ENCODE data around the gene NTN4. TPM values are rescaled to one million over a fixed set of nuclear protein-coding genes. Genes with fewer than 3 reads are reported as not detected.
A peak's percentile ranks its signal among the peaks of the same experiment; 100 is the strongest.
"Not testable (repeated sequence)": the region's sequence is repeated elsewhere in the genome, so short reads cannot be mapped to it uniquely, and the experiment has no call there.

The NTN4 gene
- total RNA-seq, result 12.8 TPM
- 20.9 TPM for polyA plus RNA-seq

DNA sequence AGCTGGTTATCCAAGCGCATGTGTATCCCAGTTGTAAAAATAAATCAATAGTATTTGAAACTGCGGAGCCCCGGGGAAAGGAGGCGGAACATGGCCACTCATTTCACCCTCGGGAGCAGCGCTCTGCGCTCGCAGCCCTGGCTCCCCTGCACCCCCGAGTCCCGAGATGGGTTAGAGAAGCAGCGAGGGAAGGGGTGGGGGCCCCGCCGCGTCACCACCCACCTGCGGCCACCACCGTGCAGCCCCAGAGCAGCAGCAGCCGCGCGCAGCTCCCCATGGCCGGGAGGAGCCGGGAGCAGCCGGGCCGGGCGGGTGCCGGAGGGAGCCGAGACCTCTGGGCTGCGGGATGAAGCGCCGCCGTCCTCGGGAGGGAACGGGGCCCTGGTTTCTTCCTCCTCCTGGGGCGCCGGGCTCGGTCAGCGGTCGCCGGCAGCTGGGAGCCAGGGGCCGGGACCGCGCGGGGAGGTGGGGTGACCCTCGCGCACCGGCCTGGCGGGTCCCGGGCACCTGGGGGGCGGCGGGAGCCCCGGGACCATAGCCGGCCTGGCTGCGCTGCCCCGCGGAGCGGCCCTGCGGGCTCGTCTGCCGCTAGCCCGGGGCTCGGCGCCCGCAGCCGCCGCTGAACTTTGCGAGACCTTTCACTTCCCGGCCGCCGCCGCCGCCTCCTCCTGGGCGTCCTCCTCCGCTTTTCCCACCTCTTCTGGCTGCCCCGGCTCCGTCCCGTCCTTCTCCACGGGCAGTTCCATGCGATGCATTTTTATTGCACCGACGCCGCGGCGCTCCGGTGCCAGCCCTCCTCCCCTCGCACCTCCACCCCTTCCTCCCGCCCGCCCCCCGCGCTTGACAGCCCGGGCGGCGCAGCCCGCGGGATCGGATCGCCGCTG lies at the start of gene NTN4:
Gene NTN4, minus strand, starts transcription at position 732 of the 884 bp plus-strand sequence. Its CDS starts 455 bp downstream, at position 277.
- H3K4me1 ChIP-seq (ENCODE audit: insufficient read depth), result no peaks in the 10 kb centered on the region
- under 1% methylated on average over 95 of the region's 96 CpGs for WGBS
- H3K36me3 ChIP-seq (ENCODE audit: insufficient read depth), result no peaks in the 10 kb centered on the region
- peak within 1 kb of the TSS; percentile 42 for H3K27ac ChIP-seq (ENCODE audit: low read depth)
- H3K4me3 ChIP-seq (ENCODE audit: low read depth, low read length), result peak within 1 kb of the TSS; percentile 95
- DNase-seq (ENCODE audit: extremely low spot score), result no peak

DNA sequence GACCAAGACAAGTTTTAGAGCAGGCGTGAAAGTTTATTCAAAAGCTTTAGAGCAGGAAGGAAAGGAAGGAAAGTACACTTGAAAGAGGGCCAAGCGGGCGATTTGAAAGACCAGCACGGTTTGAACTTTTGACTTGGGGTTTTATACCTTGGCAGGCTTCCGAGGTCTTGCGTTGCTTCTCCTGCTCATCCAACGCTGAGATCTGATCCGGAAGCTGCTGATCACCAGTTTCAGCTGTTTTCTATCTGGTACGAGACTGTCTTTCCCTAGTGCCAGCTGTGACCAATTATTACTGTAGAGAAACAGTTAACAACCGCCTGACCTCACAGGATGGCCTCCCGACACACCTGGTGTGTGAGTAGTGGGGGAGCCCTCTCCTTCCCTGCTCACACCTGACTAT lies 47.6 kb upstream of the NTN4 start:
- Histone ChIP-seq H3K4me3 (ENCODE audit: low read depth, low read length) (no peak overlapping the region), H3K4me1 (ENCODE audit: insufficient read depth) (no peaks in the 10 kb centered on the region), H3K27ac (ENCODE audit: low read depth) (no peak overlapping the region), H3K36me3 (ENCODE audit: insufficient read depth) (no peaks in the 10 kb centered on the region)
- WGBS, result 8% methylated on average over 11 of the region's 11 CpGs
- no peak for DNase-seq (ENCODE audit: extremely low spot score)

DNA sequence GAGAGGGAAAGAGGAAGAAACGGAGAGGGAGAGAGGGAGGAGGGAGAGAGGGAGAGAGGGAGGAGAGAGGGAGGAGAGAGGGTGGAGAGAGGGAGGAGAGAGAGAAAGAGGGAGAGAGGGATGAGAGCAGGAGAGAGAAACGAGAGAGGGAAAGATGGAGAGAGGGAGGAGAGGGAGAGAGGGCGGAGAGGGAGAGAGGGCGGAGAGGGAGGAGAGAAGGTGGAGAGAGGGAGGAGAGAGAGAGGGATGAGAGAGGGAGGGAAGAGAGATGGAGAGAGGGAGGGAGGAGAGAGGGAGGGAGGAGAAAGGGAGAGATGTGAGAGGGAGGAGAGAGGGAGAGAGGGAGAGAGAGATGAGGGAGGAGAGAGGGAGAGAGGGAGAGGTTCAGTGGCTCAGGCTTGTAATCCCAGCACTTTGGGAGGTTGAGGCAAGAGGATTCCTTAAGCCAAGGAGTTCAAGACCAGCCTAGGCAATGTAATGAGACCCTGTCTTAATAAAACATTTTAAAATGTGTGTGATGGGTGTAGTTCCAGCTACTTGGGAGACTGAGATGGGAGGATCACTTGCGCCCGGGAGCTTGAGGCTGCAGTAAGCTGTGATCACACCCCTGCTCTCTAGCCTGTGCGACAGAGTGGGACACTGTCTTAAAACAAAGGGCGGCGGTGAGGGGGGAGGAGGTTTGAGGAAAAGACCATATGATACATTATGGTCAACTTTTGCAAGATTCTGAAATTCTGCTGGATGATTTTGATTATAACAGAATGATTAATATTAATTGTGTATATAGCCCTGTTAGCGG lies 46.9 kb upstream of the NTN4 start:
- no peak overlapping the region for H3K4me3 ChIP-seq (ENCODE audit: low read depth, low read length)
- 39% methylated on average over 10 of the region's 10 CpGs for WGBS
- no peaks in the 10 kb centered on the region for H3K4me1 ChIP-seq (ENCODE audit: insufficient read depth)
- H3K36me3 ChIP-seq (ENCODE audit: insufficient read depth), result no peaks in the 10 kb centered on the region
- DNase-seq (ENCODE audit: extremely low spot score), result no peak
- no peak overlapping the region for H3K27ac ChIP-seq (ENCODE audit: low read depth)

DNA sequence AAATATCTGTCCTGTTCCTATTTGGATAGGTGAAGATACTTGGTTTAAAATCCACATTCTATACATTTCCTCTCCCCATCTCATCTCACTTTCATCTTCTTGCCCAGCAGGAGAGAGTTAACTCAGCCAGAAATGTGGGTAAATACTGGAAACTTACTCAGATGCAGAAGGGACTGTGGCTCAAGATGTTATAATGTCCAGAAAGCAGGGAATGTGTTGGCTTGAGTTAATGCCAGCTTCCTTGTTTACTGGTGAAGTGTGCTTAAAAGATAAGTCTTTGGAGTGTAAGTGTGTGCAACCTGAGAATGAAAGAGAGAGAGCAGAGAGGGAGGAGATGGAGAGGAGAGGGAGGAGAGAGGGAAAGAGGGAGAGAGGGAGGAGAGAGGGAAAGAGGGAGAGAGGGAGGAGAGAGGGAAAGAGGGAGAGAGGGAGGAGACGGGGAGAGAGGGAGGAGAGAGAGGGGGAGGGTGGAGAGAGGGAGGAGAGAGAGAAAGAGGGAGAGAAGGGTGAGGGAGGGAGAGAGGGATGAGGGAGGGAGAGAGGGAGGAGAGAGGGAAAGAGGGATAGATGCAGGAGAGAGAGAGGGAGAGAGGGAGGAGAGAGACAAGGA lies 46.2 kb upstream of the NTN4 start:
- Histone ChIP-seq H3K4me3 (ENCODE audit: low read depth, low read length) (no peak overlapping the region), H3K4me1 (ENCODE audit: insufficient read depth) (no peaks in the 10 kb centered on the region), H3K27ac (ENCODE audit: low read depth) (no peak overlapping the region), H3K36me3 (ENCODE audit: insufficient read depth) (no peaks in the 10 kb centered on the region)
- WGBS, result 8% methylated on average over 1 of the region's 1 CpG
- DNase-seq (ENCODE audit: extremely low spot score), result no peak

DNA sequence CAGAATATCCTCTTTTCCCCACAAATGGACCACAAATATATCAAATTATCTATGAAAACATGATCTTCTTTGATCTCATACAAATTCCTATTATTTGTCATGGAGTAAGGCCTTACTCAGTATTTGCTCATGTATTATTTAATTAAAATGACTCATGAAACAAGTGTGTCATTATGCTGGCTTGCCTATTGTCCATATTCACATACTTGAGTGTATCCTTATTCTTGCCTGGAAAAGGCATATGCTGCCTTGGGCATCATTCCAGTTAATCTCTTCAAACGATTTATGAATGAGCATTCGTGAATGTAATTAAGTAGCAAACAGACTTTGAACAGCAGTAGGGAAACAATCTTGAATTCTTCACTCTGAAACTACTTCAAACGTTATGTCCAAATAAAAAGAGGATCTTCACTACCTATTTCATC lies 45.6 kb upstream of the NTN4 start:
- 7% methylated on average over 3 of the region's 3 CpGs for WGBS
- Histone ChIP-seq H3K4me1 (ENCODE audit: insufficient read depth) (no peaks in the 10 kb centered on the region), H3K4me3 (ENCODE audit: low read depth, low read length) (no peak overlapping the region), H3K36me3 (ENCODE audit: insufficient read depth) (no peaks in the 10 kb centered on the region), H3K27ac (ENCODE audit: low read depth) (no peak overlapping the region)
- DNase-seq (ENCODE audit: extremely low spot score), result no peak

DNA sequence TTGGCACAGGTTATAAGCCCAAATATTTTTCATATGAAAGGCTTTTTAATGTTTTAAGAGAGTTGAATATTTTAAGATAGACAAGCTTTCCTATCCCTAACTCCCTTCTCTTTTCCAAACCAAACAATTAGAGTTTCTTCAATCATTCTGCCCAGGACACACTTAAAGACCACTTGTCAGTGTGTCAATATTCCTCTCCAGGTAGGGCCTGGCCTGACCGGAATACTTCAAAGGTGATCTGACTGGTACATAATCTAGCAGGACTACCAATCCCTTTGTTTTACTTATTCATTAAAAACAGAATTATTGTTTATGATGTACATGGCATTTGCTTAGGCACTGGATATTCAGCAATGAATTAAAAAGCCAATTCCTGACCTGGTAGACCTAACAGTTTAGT lies 44.0 kb upstream of the NTN4 start:
- Histone ChIP-seq H3K36me3 (ENCODE audit: insufficient read depth) (no peaks in the 10 kb centered on the region), H3K4me1 (ENCODE audit: insufficient read depth) (no peaks in the 10 kb centered on the region), H3K4me3 (ENCODE audit: low read depth, low read length) (no peak overlapping the region), H3K27ac (ENCODE audit: low read depth) (no peak overlapping the region)
- DNase-seq (ENCODE audit: extremely low spot score), result no peak
- 90% methylated on average over 1 of the region's 1 CpG for WGBS

DNA sequence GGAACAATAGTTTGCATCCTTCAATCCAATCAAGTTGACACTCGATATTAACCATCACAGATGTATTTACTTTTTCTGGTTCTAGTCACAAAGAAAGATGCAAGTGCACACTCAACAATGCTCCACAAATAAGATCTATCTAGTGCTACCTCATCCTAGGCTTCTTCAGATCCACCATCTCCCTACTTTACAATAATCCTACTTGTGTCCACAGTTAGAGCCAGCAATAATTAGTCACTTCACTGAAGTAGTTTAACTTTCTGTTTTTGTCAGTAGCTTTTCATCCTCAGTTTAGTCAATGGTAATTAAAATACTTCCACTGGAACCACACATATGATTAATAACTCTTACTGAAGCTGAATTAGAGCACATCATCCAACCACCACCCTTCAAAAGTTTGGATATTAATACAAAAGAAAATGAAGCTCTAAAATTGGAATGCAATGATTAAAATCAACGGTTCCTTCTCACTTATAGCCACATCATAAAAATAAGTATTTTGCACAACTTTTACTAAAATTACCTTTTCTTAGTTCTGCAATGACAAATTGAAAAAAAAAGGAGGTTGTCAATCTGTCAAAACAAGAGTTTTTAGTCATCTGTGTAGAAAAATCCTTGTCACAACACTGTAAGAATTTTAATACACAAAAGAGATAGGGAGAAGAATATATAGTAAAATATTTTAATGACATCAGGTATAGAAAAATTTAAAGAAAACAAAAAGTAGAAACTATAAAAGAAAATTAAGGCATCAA lies 39.9 kb upstream of the NTN4 start:
- H3K4me3 ChIP-seq (ENCODE audit: low read depth, low read length), result no peak overlapping the region
- no peak overlapping the region for H3K27ac ChIP-seq (ENCODE audit: low read depth)
- H3K4me1 ChIP-seq (ENCODE audit: insufficient read depth), result no peaks in the 10 kb centered on the region
- DNase-seq (ENCODE audit: extremely low spot score), result no peak
- 83% methylated on average over 2 of the region's 2 CpGs for WGBS
- H3K36me3 ChIP-seq (ENCODE audit: insufficient read depth), result no peaks in the 10 kb centered on the region

DNA sequence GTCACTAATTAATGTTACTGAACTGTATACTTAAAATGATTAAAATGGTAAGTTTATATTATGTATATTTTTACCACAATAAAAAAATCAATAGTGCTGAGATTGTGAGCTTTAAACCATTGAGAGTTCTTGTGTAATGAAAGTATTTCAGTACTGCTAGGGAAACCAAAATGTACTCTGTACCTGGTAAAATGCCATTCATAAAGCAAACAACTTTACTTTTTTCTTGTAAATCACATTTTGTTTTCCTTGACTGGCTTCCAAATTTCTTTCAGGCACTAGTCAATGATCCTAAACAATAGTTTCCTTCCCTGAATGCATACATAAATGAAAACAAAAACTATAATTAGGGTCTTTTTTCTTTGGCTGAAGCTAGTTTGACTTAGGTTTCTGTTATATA lies 38.8 kb upstream of the NTN4 start:
- no peaks in the 10 kb centered on the region for H3K4me1 ChIP-seq (ENCODE audit: insufficient read depth)
- no peaks in the 10 kb centered on the region for H3K36me3 ChIP-seq (ENCODE audit: insufficient read depth)
- no peak overlapping the region for H3K4me3 ChIP-seq (ENCODE audit: low read depth, low read length)
- no peak overlapping the region for H3K27ac ChIP-seq (ENCODE audit: low read depth)
- no peak for DNase-seq (ENCODE audit: extremely low spot score)

DNA sequence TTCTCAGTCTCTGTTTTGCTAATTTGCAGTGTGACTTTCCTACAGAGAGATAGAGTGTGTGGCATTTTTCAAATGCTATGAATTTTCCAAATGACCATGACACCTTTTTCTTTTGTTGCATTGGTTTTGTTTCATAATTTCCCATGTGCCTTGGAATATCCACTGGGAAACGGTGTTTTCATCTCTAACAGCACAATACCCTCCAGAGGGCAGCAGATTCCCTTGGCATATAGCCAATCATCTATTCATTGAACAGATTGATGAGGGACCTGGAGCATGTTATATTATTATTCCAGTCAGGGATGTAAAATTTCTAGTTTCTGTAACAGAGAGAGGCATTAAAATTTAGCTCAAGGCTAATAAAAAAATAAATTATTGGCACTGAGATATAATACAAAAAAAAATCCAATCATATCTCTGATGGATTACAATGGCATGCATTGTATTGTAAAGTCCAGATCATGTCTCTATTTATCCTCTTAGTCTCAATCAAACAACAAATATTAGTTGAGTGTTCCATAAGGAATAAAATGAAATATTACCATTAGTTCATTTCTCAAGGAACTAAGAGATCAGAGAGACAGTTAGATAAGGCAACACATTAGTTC lies 29.6 kb upstream of the NTN4 start:
- Histone ChIP-seq H3K4me3 (ENCODE audit: low read depth, low read length) (no peak overlapping the region), H3K36me3 (ENCODE audit: insufficient read depth) (no peaks in the 10 kb centered on the region), H3K4me1 (ENCODE audit: insufficient read depth) (no peaks in the 10 kb centered on the region), H3K27ac (ENCODE audit: low read depth) (no peak overlapping the region)
- WGBS, result 0% methylated on average over 1 of the region's 1 CpG
- DNase-seq (ENCODE audit: extremely low spot score), result no peak

DNA sequence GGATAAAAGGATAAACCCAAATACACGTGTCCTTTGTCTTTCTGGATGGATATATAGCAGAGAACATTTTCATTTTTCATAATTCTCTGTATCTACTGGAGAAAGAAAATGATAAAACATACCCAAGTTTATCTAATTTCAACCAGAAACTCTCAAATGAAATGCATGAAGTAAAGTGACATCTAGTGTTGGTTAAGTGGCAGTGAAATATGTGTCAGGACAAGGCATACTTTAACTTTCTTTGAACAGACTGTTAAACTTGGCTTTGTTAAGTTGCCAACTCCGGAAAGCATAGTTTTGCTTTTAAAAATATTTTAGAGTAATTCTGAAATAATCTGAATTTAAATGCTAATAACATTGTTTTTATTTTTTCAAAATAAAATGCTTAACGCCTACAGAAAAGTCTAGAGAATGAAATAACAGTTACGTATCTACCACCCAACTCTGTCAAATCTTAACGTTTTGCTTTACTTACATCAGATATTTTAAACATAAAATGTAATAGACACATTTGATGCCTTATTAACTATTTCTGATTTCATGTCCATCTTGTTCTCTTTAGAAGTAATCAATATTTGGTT lies 25.2 kb upstream of the NTN4 start:
- Histone ChIP-seq H3K36me3 (ENCODE audit: insufficient read depth) (no peaks in the 10 kb centered on the region), H3K27ac (ENCODE audit: low read depth) (no peak overlapping the region), H3K4me1 (ENCODE audit: insufficient read depth) (no peaks in the 10 kb centered on the region), H3K4me3 (ENCODE audit: low read depth, low read length) (no peak overlapping the region)
- DNase-seq (ENCODE audit: extremely low spot score), result no peak
- 49% methylated on average over 5 of the region's 5 CpGs for WGBS

DNA sequence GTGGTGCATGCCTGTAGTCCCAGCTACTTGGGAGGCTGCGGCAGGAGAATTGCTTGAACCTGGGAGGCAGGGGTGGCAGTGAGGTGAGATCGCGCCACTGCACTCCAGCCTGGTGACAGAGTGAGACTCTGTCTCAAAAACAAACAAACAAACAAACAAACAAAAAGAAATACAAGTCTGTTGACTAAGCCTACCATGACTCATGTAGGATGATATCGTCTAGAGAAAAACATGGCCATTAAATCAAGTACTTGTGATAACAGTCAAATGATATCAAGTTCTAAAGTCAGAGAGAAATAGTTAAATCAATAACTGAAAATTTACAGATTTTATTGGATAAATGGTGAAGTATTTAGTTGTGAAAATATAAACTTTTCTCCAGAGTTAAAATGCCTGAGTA lies 21.6 kb upstream of the NTN4 start:
- not testable (repeated sequence) for H3K4me3 ChIP-seq (ENCODE audit: low read depth, low read length); H3K4me1 ChIP-seq (ENCODE audit: insufficient read depth); DNase-seq (ENCODE audit: extremely low spot score); H3K36me3 ChIP-seq (ENCODE audit: insufficient read depth); H3K27ac ChIP-seq (ENCODE audit: low read depth)
- 88% methylated on average over 4 of the region's 4 CpGs for WGBS

DNA sequence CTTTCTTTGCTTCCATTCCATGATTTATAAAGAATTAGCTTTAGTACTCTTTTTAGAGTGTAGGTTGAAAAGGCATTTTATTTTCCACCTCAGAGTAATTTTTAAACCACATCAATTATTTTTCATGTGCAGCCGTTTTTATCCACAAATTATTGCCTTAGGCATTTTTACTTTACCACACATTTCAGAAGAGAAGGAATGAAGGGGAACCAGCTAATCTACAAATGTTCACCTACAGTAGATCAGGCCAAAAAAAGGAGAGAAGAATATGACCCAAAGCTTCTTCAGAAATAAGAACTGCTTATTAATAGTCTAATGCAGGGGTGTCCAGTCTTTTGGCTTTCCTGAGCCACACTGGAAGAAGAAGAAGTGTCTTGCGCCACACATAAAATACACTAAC lies 19.8 kb upstream of the NTN4 start:
- no peak overlapping the region for H3K27ac ChIP-seq (ENCODE audit: low read depth)
- WGBS, result 58% methylated on average over 2 of the region's 2 CpGs

More for the DNA sequence above, 19.8 kb upstream of the NTN4 start:
- DNase-seq (ENCODE audit: extremely low spot score), result no peak
- Histone ChIP-seq H3K36me3 (ENCODE audit: insufficient read depth) (no peaks in the 10 kb centered on the region), H3K4me1 (ENCODE audit: insufficient read depth) (no peaks in the 10 kb centered on the region), H3K4me3 (ENCODE audit: low read depth, low read length) (no peak overlapping the region)
